GM18505 (cell line): ENCODE data around the gene MED13L.

Experiments
- ATAC-seq: cut with Tn5 transposase; IDR thresholded peaks from one replicate; pipeline ENCODE4 v1.9.1; 2021; ENCODE audit not compliant: unreplicated experiment
- POLR2A ChIP-seq: IDR thresholded peaks from 4 replicates; pipeline ENCODE4 v1.6.1; 2011; ENCODE audit warnings: borderline replicate concordance; ENCODE audit not compliant: insufficient read depth, insufficient read length; ENCODE audit errors: extremely low read depth

MED13L gene

GRCh38 chr12:116199160-116199706 lies 78.3 kb downstream of the MED13L start:
- ATAC-seq = no peak
- no peak for TF ChIP-seq POLR2A

DNA sequence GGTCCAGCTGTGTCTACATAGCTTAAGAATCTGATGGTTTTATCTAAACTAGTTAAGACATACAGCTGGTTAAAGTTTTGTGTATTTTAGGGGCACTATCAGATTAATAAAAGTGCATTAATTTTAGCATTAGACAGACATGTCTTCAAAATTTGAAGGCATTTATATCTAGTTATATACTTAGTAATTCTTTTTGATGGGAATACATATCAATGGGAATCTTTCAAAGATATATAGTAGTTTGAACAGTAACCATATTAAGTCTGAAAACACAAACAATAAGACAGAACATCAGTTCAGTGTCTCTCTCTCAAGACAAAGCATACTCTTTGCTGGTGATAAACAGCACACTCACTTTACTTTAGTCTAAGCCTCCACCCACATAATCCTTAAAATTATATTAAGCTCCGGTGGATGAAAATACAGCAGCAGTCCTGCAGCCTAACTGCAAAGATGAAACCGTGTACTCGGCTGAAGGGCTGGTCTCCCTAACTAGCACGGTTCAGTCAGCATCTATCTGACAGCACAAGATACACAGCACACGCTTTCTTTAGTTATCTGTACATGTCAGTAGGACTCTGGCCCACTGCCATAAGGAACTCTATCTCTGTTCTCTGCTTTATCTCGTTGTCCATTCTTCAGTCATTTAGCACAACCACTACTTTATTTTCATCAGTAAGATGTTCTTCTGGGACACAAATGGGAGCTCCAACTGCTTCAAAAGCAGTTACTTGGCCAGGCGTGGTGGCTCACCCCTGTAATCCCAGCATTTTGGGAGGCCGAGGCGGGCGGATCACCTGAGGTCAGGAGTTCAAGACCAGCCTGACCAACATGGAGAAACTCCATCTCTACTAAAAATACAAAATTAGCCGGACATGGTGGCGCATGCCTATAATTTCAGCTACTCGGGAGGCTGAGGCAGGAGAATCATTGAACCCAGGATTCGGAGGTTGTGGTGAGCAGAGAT lies 80.5 kb downstream of the MED13L start:
- no peak for TF ChIP-seq POLR2A
- no peak for ATAC-seq

GRCh38 chr12:116196226-116196625 lies 81.3 kb downstream of the MED13L start:
- no peak for TF ChIP-seq POLR2A
- no peak for ATAC-seq

DNA sequence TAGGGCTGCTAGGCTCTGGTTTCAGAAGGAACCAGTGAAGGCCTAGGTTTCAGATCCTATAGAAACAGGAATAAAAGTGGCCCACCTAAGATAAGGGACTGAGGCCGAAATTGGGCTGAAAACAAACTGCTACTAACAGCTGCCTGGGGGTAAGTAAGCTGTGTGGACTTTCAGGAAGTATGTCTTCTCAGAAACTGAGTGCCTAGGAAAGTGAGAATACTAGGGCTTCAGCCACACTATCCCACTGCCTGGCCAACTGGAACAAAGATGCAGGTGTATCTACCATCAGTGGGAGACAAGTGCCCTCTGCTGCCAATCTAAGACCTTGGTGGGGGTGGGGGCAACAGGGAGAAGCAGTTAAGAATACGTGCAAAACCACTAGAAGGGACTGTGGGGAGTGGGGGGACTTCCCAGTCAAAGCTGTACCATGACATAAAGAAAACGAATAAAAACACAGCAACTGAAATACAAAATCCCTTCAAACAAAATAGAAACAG lies 82.5 kb downstream of the MED13L start:
- TF ChIP-seq POLR2A = no peak
- ATAC-seq = peak; percentile 74

GRCh38 chr12:116189692-116190091 lies 87.8 kb downstream of the MED13L start:
- no peak for TF ChIP-seq POLR2A
- ATAC-seq = no peak

GRCh38 chr12:116188581-116188980 lies 88.9 kb downstream of the MED13L start:
- no peak for TF ChIP-seq POLR2A
- no peak for ATAC-seq

- ATAC-seq = no peak
- no peak for TF ChIP-seq POLR2A
These were observed 90.4 kb downstream of the MED13L start for GRCh38 chr12:116187151-116187511.

DNA sequence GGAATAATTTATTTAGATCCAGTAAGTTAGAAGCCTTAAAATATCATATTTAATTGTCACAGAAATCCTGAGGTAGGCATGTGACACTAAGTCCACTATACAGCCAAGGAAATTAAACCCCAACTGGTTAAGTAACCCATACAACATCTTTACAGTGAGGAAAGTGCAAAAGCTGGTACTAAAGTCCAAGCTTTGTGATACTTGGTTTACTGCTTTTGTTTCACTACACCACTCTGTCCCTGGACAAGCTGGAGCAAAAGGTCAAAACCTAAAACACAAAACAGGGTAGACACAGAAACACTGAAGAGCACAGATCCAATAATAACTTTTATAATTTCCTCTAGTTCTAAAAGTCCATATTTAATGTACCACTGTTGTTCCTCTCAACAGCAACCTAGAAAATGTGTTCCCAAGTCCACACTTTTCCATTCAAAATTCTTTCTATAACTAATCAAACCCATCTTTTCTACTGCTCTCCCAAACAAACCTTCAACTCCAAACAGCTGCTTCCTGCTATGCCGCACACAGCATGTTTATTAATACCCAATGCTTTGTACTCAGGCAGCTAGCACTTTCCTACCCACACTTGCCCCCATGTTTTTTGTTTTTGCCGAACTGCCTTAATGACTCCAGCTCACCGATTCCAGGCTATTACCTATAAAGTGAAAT lies 90.9 kb downstream of the MED13L start:
- no peak for ATAC-seq
- no peak for TF ChIP-seq POLR2A

GRCh38 chr12:116184763-116185162 lies 92.7 kb downstream of the MED13L start:
- ATAC-seq = no peak
- no peak for TF ChIP-seq POLR2A

DNA sequence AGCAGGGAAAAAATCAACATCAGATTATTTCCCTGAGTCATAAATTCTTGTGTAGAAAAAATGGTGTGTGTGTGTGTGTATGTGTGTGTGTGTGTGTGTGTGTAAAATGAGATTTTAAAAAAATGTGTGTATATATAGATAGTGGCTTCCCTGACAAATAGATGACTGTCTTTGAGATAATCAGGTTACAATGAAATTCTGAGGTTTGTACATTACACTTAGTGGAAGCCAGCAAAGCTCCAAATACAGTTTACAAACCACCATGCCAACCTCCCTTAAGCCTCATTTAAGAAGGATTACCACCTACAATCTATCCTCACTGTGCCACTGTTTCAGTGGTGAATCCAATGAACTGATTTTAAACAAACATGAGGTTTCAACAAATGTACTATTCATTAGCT lies 93.8 kb downstream of the MED13L start:
- ATAC-seq = no peak
- TF ChIP-seq POLR2A = no peak

DNA sequence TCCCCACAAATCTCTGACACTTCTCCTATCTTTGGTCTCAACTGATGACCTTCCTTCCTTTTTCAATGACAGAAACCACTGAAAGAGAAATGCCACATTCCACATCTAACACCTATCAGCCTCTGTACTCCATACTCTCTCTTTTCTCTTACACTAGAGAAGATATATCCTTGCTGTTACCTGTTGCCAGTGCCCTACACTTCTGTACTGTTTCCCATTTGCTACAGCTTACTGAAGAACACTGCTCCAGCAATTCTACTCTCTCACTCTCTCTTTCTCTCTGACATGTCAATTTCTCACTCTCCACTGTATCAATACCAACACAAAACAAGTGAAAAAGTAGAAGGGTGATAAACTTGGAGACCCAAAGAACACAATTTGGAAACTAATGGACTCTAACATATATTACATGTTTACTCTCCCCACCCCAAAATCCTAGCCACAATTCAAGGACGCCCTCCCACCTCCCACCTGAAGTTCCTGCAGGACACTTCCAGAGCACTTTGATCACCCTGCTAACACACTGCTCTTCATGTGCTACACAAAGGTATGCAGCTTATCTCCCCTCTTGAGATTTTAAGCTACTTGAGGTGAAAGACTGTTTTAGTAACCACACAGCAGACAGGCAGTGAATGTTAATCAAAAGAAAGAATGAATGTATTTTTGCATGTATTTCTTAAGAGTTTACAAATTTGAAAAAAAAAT lies 95.0 kb downstream of the MED13L start:
- no peak for ATAC-seq
- TF ChIP-seq POLR2A = no peak

DNA sequence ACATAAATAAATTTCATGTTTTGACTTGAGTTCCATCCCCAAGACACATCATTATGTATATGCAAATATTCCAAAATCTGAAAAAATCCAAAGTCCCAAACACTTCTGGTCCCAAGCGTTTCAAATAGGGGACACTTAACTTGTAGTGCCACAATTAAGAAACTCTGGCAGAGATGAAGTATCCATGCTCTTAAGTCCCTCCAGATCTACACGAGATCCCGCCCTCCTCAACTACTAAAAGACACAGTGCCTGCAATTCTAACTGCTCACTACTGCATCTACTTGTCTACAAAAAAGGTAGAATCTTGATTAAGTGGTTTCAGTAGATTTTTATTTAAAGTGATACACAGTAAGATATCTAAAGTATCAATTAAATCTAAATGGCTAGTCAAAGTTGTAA lies 97.0 kb downstream of the MED13L start:
- no peak for ATAC-seq
- no peak for TF ChIP-seq POLR2A

- no peak for ATAC-seq
- no peak for TF ChIP-seq POLR2A
These were observed 98.1 kb downstream of the MED13L start for GRCh38 chr12:116179384-116179783.
